GM23338 (cell line): ENCODE data around the gene SBSN. TPM values are rescaled to one million over a fixed set of nuclear protein-coding genes. Genes with fewer than 3 reads are reported as not detected.

Experiments
- ATAC-seq: fragments of 200-7000 bp; cut with Tn5 transposase; 3 replicates; pipeline ENCODE4 v1.9.1; 2020
- DNase-seq: peaks from one replicate; pipeline ENCODE4 v3.0.0-alpha.2; 2015; ENCODE audit warnings: low spot score
- H2AFZ ChIP-seq: fragments of 200-600 bp; sonication (generic); 2 replicates; pipeline ENCODE4 v1.8.0; 2016; ENCODE audit warnings: antibody characterized with exemption, mild to moderate bottlenecking, moderate library complexity
- H3F3A ChIP-seq: fragments of 200-600 bp; sonication (generic); replicated peaks from 2 replicates; pipeline ENCODE4 v1.8.0; 2017; ENCODE audit warnings: antibody characterized with exemption, mixed run types, low read depth
- H3K27ac ChIP-seq: fragments of 200-600 bp; sonication (generic); 2 replicates; pipeline ENCODE4 v1.6.1; 2016; ENCODE audit warnings: low read depth
- H3K27me3 ChIP-seq: fragments of 200-600 bp; sonication (generic); 2 replicates; pipeline ENCODE4 v1.8.0; 2016; ENCODE audit warnings: mild to moderate bottlenecking, mixed run types, moderate library complexity; ENCODE audit not compliant: insufficient read depth
- H3K36me3 ChIP-seq: fragments of 200-600 bp; sonication (generic); 2 replicates; pipeline ENCODE4 v1.8.0; 2016; ENCODE audit warnings: mild to moderate bottlenecking; ENCODE audit not compliant: insufficient read depth
- H3K4me1 ChIP-seq: fragments of 200-600 bp; sonication (generic); 2 replicates; pipeline ENCODE4 v1.8.0; 2016; ENCODE audit warnings: mild to moderate bottlenecking, moderate library complexity; ENCODE audit not compliant: insufficient read depth
- H3K4me2 ChIP-seq: fragments of 200-600 bp; sonication (generic); 2 replicates; pipeline ENCODE4 v1.7.1; 2017; ENCODE audit warnings: mixed run types
- H3K4me3 ChIP-seq: fragments of 200-600 bp; sonication (generic); 2 replicates; pipeline ENCODE4 v1.6.1; 2016; ENCODE audit warnings: mixed run types
- H3K79me2 ChIP-seq: fragments of 200-600 bp; sonication (generic); replicated peaks from 2 replicates; pipeline ENCODE4 v1.8.0; 2017; ENCODE audit warnings: mild to moderate bottlenecking; ENCODE audit not compliant: insufficient read depth
- H3K9me2 ChIP-seq: fragments of 200-600 bp; sonication (generic); 2 replicates; pipeline ENCODE4 v1.8.0; 2017; ENCODE audit not compliant: insufficient read depth
- H4K20me1 ChIP-seq: fragments of 200-600 bp; sonication (generic); replicated peaks from 2 replicates; pipeline ENCODE4 v1.8.0; 2017; ENCODE audit warnings: mild to moderate bottlenecking; ENCODE audit not compliant: insufficient read depth
- H3K27ac Mint-ChIP-seq: 2 replicates; pipeline ENCODE4 v1.8.0; 2020; ENCODE audit warnings: inconsistent platforms, mild to moderate bottlenecking, moderate library complexity, mixed read lengths
- H3K27me3 Mint-ChIP-seq: 3 replicates; pipeline ENCODE4 v1.8.0; 2022; ENCODE audit warnings: low read depth, mild to moderate bottlenecking, moderate library complexity, mixed read lengths, inconsistent platforms; ENCODE audit not compliant: insufficient read depth, poor library complexity
- H3K36me3 Mint-ChIP-seq: 3 replicates; pipeline ENCODE4 v1.8.0; 2021; ENCODE audit warnings: low read depth, mild to moderate bottlenecking, inconsistent platforms, moderate library complexity, mixed read lengths
- H3K4me1 Mint-ChIP-seq: 3 replicates; pipeline ENCODE4 v1.8.0; 2020; ENCODE audit warnings: mild to moderate bottlenecking, inconsistent platforms, mixed read lengths
- H3K4me3 Mint-ChIP-seq: 3 replicates; pipeline ENCODE4 v1.8.0; 2021; ENCODE audit warnings: moderate library complexity, mild to moderate bottlenecking, inconsistent platforms, mixed read lengths
- H3K9me3 Mint-ChIP-seq: 3 replicates; pipeline ENCODE4 v1.8.0; 2020; ENCODE audit warnings: moderate library complexity, mild to moderate bottlenecking, inconsistent platforms, mixed read lengths
- CREB1 ChIP-seq: fragments of 250-450 bp; sonication (Bioruptor Pico); IDR thresholded peaks from 2 replicates; pipeline ENCODE4 v1.5.0; 2020; ENCODE audit warnings: low read depth, mild to moderate bottlenecking, moderate library complexity
- JUNB ChIP-seq: IDR thresholded peaks from one replicate; pipeline ENCODE4 v1.6.1; 2016; ENCODE audit warnings: antibody characterized with exemption; ENCODE audit not compliant: unreplicated experiment
- NANOG ChIP-seq: IDR thresholded peaks from 2 replicates; pipeline ENCODE4 v1.6.1; 2016; ENCODE audit warnings: antibody characterized with exemption, borderline replicate concordance
- ZNF114 ChIP-seq: fragments of 250-450 bp; sonication (Bioruptor Pico); IDR thresholded peaks from 2 replicates; pipeline ENCODE4 v1.5.0; 2020; ENCODE audit warnings: mild to moderate bottlenecking, moderate library complexity
- ZNF331 ChIP-seq: fragments of 250-450 bp; sonication (Bioruptor Pico); IDR thresholded peaks from 2 replicates; pipeline ENCODE4 v1.5.0; 2020; ENCODE audit warnings: low read depth, mild to moderate bottlenecking, moderate library complexity
- long read RNA-seq: library from polyadenylated mRNA; unstranded; transcript quantifications from one replicate; pipeline ENCODE4 v2.0.0, GENCODE V29; 2020; ENCODE audit not compliant: unreplicated experiment
- polyA plus RNA-seq: library from polyadenylated mRNA; unstranded; fragments of >200 nt; fragmentation: Nextera tagmentation; extraction: Ambion mirVana; gene quantifications from 2 replicates; pipeline ENCODE4 v1.2.1, GENCODE V29; 2016
- total RNA-seq: library from RNA; depleted of rRNA; stranded (reverse); fragments of >200 nt; shearing (Covaris generic); gene quantifications from 2 replicates; pipeline ENCODE4 v1.2.3, GENCODE V29; 2014; rRNA removed
- TF ChIP-seq, protein P1 (sequence below): fragments of 250-450 bp; sonication (Bioruptor Pico); IDR thresholded peaks from 2 replicates; pipeline ENCODE4 v1.5.0; 2020; ENCODE audit warnings: mild to moderate bottlenecking, moderate library complexity
- TF ChIP-seq, protein P2 (sequence below): IDR thresholded peaks from 2 replicates; pipeline ENCODE4 v1.6.1; 2016; ENCODE audit warnings: antibody characterized with exemption

SBSN gene, protein sequence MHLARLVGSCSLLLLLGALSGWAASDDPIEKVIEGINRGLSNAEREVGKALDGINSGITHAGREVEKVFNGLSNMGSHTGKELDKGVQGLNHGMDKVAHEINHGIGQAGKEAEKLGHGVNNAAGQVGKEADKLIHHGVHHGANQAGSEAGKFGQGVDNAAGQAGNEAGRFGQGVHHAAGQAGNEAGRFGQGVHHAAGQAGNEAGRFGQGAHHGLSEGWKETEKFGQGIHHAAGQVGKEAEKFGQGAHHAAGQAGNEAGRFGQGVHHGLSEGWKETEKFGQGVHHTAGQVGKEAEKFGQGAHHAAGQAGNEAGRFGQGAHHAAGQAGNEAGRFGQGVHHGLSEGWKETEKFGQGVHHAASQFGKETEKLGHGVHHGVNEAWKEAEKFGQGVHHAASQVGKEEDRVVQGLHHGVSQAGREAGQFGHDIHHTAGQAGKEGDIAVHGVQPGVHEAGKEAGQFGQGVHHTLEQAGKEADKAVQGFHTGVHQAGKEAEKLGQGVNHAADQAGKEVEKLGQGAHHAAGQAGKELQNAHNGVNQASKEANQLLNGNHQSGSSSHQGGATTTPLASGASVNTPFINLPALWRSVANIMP
- total RNA-seq (not detected in 2 replicates), polyA plus RNA-seq (0.39 and 0.42 TPM in 2 replicates)
- long read RNA-seq, result 0 reads

DNA sequence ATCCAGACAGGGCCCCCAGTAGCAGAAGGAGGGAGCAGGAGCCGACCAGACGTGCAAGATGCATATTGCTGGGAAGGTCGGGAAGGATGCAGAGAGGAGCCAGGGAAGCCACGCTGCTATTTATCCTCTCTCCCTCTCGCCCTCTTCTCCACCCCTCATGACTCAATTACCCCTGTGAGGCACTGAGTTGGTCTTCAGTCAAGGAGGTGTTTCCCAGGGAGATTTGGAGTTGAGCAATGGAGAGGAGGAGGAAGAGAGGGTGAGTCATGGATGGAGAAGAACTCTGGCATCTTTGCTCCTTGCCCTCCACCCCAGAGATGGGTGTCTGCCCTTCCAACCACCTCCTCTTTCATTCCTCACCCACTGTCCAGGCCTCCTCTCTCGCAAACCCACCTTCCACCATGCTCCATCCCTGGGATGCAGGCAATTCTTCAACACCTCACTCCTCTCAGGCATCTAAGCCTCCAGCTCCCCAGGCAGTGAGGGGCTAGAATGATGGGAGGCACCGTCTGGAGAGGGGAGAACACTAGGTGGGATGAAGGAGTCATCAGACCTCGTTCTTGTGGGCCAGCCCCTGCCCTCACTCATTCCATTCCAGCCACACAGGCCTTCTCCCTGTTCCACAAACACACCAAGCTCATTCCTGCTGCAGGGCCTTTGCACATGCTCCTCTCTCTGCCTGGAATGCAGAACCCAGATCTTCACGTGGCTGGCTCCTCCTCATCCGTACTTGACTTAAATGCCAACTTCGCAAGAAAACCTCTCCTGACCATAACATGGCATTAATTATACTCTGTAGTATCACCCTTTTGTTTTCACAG lies at the start of gene SBSN:
SBSN (minus strand) TSS at position 94 of the 821 bp plus-strand sequence; CDS start at position 64, 30 bp downstream.
- ATAC-seq, result no peak
- Histone ChIP-seq H3K27me3 (peaks cover 20% of the 10 kb centered on the region), H3K27ac (no peak within 1 kb of the TSS), H3K4me3 (no peak within 1 kb of the TSS), H4K20me1 (no peaks in the 10 kb centered on the region), H3K9me2 (no peaks in the 10 kb centered on the region), H3K79me2 (no peaks in the 10 kb centered on the region), H3K4me2 (no peak within 1 kb of the TSS), H3K4me1 (peaks cover 19% of the 10 kb centered on the region), H2AFZ (no peak within 1 kb of the TSS), H3F3A (no peaks in the 10 kb centered on the region), H3K36me3 (no peaks in the 10 kb centered on the region)
- H3K36me3 Mint-ChIP-seq, result no peaks in the 10 kb centered on the region; the same call in 2 of the 3 replicates
- TF ChIP-seq CREB1 (CRISPR knock-in tag), result no peak
- TF ChIP-seq JUNB, result no peak
- TF ChIP-seq, protein P1, sequence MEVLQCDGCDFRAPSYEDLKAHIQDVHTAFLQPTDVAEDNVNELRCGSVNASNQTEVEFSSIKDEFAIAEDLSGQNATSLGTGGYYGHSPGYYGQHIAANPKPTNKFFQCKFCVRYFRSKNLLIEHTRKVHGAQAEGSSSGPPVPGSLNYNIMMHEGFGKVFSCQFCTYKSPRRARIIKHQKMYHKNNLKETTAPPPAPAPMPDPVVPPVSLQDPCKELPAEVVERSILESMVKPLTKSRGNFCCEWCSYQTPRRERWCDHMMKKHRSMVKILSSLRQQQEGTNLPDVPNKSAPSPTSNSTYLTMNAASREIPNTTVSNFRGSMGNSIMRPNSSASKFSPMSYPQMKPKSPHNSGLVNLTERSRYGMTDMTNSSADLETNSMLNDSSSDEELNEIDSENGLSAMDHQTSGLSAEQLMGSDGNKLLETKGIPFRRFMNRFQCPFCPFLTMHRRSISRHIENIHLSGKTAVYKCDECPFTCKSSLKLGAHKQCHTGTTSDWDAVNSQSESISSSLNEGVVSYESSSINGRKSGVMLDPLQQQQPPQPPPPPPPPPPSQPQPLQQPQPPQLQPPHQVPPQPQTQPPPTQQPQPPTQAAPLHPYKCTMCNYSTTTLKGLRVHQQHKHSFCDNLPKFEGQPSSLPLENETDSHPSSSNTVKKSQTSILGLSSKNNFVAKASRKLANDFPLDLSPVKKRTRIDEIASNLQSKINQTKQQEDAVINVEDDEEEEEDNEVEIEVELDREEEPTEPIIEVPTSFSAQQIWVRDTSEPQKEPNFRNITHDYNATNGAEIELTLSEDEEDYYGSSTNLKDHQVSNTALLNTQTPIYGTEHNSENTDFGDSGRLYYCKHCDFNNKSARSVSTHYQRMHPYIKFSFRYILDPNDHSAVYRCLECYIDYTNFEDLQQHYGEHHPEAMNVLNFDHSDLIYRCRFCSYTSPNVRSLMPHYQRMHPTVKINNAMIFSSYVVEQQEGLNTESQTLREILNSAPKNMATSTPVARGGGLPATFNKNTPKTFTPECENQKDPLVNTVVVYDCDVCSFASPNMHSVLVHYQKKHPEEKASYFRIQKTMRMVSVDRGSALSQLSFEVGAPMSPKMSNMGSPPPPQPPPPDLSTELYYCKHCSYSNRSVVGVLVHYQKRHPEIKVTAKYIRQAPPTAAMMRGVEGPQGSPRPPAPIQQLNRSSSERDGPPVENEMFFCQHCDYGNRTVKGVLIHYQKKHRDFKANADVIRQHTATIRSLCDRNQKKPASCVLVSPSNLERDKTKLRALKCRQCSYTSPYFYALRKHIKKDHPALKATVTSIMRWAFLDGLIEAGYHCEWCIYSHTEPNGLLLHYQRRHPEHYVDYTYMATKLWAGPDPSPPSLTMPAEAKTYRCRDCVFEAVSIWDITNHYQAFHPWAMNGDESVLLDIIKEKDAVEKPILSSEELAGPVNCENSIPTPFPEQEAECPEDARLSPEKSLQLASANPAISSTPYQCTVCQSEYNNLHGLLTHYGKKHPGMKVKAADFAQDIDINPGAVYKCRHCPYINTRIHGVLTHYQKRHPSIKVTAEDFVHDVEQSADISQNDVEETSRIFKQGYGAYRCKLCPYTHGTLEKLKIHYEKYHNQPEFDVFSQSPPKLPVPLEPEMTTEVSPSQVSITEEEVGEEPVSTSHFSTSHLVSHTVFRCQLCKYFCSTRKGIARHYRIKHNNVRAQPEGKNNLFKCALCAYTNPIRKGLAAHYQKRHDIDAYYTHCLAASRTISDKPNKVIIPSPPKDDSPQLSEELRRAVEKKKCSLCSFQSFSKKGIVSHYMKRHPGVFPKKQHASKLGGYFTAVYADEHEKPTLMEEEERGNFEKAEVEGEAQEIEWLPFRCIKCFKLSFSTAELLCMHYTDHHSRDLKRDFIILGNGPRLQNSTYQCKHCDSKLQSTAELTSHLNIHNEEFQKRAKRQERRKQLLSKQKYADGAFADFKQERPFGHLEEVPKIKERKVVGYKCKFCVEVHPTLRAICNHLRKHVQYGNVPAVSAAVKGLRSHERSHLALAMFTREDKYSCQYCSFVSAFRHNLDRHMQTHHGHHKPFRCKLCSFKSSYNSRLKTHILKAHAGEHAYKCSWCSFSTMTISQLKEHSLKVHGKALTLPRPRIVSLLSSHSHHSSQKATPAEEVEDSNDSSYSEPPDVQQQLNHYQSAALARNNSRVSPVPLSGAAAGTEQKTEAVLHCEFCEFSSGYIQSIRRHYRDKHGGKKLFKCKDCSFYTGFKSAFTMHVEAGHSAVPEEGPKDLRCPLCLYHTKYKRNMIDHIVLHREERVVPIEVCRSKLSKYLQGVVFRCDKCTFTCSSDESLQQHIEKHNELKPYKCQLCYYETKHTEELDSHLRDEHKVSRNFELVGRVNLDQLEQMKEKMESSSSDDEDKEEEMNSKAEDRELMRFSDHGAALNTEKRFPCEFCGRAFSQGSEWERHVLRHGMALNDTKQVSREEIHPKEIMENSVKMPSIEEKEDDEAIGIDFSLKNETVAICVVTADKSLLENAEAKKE (CRISPR knock-in tag), result no peak
- no peak for TF ChIP-seq ZNF114
- no peak for TF ChIP-seq ZNF331 (CRISPR knock-in tag)
- TF ChIP-seq, protein P2, sequence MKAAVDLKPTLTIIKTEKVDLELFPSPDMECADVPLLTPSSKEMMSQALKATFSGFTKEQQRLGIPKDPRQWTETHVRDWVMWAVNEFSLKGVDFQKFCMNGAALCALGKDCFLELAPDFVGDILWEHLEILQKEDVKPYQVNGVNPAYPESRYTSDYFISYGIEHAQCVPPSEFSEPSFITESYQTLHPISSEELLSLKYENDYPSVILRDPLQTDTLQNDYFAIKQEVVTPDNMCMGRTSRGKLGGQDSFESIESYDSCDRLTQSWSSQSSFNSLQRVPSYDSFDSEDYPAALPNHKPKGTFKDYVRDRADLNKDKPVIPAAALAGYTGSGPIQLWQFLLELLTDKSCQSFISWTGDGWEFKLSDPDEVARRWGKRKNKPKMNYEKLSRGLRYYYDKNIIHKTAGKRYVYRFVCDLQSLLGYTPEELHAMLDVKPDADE, result no peak
- TF ChIP-seq NANOG, result no peak
- H3K27ac Mint-ChIP-seq, result no peak within 1 kb of the TSS
- DNase-seq, result no peak
- H3K4me1 Mint-ChIP-seq, result peaks cover 19% of the 10 kb centered on the region
- peaks cover 33% of the 10 kb centered on the region for H3K27me3 Mint-ChIP-seq
- H3K9me3 Mint-ChIP-seq, result no peaks in the 10 kb centered on the region
- no peak within 1 kb of the TSS; the same call in 2 of the 3 replicates for H3K4me3 Mint-ChIP-seq
